IMR-90 (cell line): ENCODE data around the gene MZF1. TPM values are rescaled to one million over a fixed set of nuclear protein-coding genes. Genes with fewer than 3 reads are reported as not detected.

ENCODE experiments used
- ATAC-seq: fragments of 200-7000 bp; cut with Tn5 transposase; 2 replicates; pipeline ENCODE4 v1.9.1; 2020; ENCODE audit warnings: low read depth, mild to moderate bottlenecking, moderate library complexity
- BruUV-seq: library from RNA; stranded (reverse); fragments of 400-500 nt; replicated peaks from 2 replicates; lab custom pipeline; 2021; lab: Mats Ljungman, UMichigan
- CTCF ChIA-PET: fragments of 300-600 bp; formaldehyde crosslinking; extraction: SDS; loops from one replicate; lab custom pipeline; 2021; ENCODE audit warnings: antibody characterized with exemption; lab: Yijun Ruan, JAX
- POLR2A ChIA-PET: fragments of 300-600 bp; sonication (Branson Sonifier 250); formaldehyde crosslinking; loops from one replicate; lab custom pipeline; 2022; ENCODE audit warnings: antibody characterized with exemption; ENCODE audit not compliant: unreplicated experiment; lab: Charles Lee
- DNase-seq: peaks from one replicate; pipeline ENCODE4 v3.0.0; 2013
- H2AFZ ChIP-seq: replicated peaks from 2 replicates; pipeline ENCODE3; 2013; ENCODE audit warnings: low read length, mild to moderate bottlenecking; ENCODE audit not compliant: poor library complexity
- H2AK5ac ChIP-seq: 2 replicates; pipeline ENCODE4 v1.6.1; 2013; ENCODE audit warnings: low read depth, low read length, inconsistent platforms
- H2AK9ac ChIP-seq: replicated peaks from 2 replicates; pipeline ENCODE3; 2013; ENCODE audit warnings: mild to moderate bottlenecking, low read depth, low read length, moderate library complexity; ENCODE audit not compliant: poor library complexity
- H2BK120ac ChIP-seq: 2 replicates; pipeline ENCODE4 v1.6.1; 2013; ENCODE audit warnings: low read depth, low read length, inconsistent platforms
- H2BK15ac ChIP-seq: 3 replicates; pipeline ENCODE4 v1.6.1; 2013; ENCODE audit warnings: low read depth, low read length, inconsistent platforms
- H2BK20ac ChIP-seq: 2 replicates; pipeline ENCODE4 v1.6.1; 2013; ENCODE audit warnings: low read depth, mild to moderate bottlenecking, inconsistent platforms, low read length, moderate library complexity
- H2BK5ac ChIP-seq: 2 replicates; pipeline ENCODE4 v1.6.1; 2013; ENCODE audit warnings: mild to moderate bottlenecking, low read depth, low read length, inconsistent platforms; ENCODE audit not compliant: poor library complexity, severe bottlenecking
- H3K14ac ChIP-seq: replicated peaks from 2 replicates; pipeline ENCODE4 v1.6.1; 2013; ENCODE audit warnings: low read depth, low read length, inconsistent platforms
- H3K18ac ChIP-seq: 2 replicates; pipeline ENCODE4 v1.6.1; 2013; ENCODE audit warnings: low read depth, low read length, control low read depth
- H3K23ac ChIP-seq: 2 replicates; pipeline ENCODE4 v1.6.1; 2013; ENCODE audit warnings: low read depth, low read length, inconsistent platforms
- H3K27ac ChIP-seq: 2 replicates; pipeline ENCODE4 v1.5.1; 2013; ENCODE audit warnings: mild to moderate bottlenecking, control low read depth, low read length; ENCODE audit not compliant: insufficient read depth
- H3K27me3 ChIP-seq: 2 replicates; pipeline ENCODE4 v1.6.1; 2013; ENCODE audit warnings: low read length; ENCODE audit not compliant: control insufficient read depth, insufficient read depth
- H3K36me3 ChIP-seq: 2 replicates; pipeline ENCODE4 v1.6.1; 2013; ENCODE audit warnings: low read length, mixed read lengths; ENCODE audit not compliant: control insufficient read depth, insufficient read depth
- H3K4ac ChIP-seq: 2 replicates; pipeline ENCODE4 v1.6.1; 2013; ENCODE audit warnings: low read depth, low read length, inconsistent platforms
- H3K4me1 ChIP-seq: 2 replicates; pipeline ENCODE4 v1.6.1; 2013; ENCODE audit warnings: low read length, mixed read lengths; ENCODE audit not compliant: control insufficient read depth, insufficient read depth
- H3K4me2 ChIP-seq: 2 replicates; pipeline ENCODE4 v1.6.1; 2013; ENCODE audit warnings: low read depth, mild to moderate bottlenecking, control low read depth, low read length, moderate library complexity
- H3K4me3 ChIP-seq: 2 replicates; pipeline ENCODE4 v1.5.1; 2013; ENCODE audit warnings: low read depth, mild to moderate bottlenecking, control low read depth, low read length, moderate library complexity; ENCODE audit not compliant: insufficient read depth
- H3K56ac ChIP-seq: 2 replicates; pipeline ENCODE4 v1.6.1; 2013; ENCODE audit warnings: low read length, inconsistent platforms; ENCODE audit not compliant: insufficient read depth; ENCODE audit errors: extremely low read depth
- H3K79me1 ChIP-seq, 2 experiments: 2 replicates each; pipeline ENCODE4 v1.6.1; 2013; ENCODE audit warnings: low read length in 2 of 2, inconsistent platforms in 1 of 2, low read depth in 1 of 2
- H3K9ac ChIP-seq: 2 replicates; pipeline ENCODE4 v1.6.1; 2013; ENCODE audit warnings: low read depth, low read length, control low read depth
- H3K9me1 ChIP-seq: 2 replicates; pipeline ENCODE4 v1.6.1; 2013; ENCODE audit warnings: low read length, inconsistent platforms; ENCODE audit not compliant: insufficient read depth
- H3K9me3 ChIP-seq: 2 replicates; pipeline ENCODE4 v1.6.1; 2013; ENCODE audit warnings: low read length; ENCODE audit not compliant: control insufficient read depth, insufficient read depth
- H4K20me1 ChIP-seq: 2 replicates; pipeline ENCODE4 v1.6.1; 2013; ENCODE audit warnings: low read length, inconsistent platforms; ENCODE audit not compliant: insufficient read depth
- H4K5ac ChIP-seq: 2 replicates; pipeline ENCODE4 v1.6.1; 2013; ENCODE audit warnings: mild to moderate bottlenecking, low read depth, low read length, control low read depth
- H4K8ac ChIP-seq, 2 experiments: 2 replicates each; pipeline ENCODE4 v1.6.1; 2013; ENCODE audit warnings: low read depth in 2 of 2, low read length in 2 of 2, control low read depth in 1 of 2, inconsistent platforms in 1 of 2
- H4K91ac ChIP-seq: 2 replicates; pipeline ENCODE4 v1.6.1; 2013; ENCODE audit warnings: low read depth, low read length, inconsistent platforms; ENCODE audit not compliant: insufficient read depth
- BHLHE40 ChIP-seq: fragments of 150-350 bp; IDR thresholded peaks from 2 replicates; pipeline ENCODE4 v1.6.1; 2016; ENCODE audit warnings: mild to moderate bottlenecking, low read depth, low read length
- CEBPB ChIP-seq: IDR thresholded peaks from 2 replicates; pipeline ENCODE4 v1.6.1; 2012; ENCODE audit warnings: low read depth, low read length, improper control_type of control experiment
- FOS ChIP-seq: fragments of 150-350 bp; IDR thresholded peaks from 2 replicates; pipeline ENCODE4 v1.6.1; 2016; ENCODE audit warnings: low read depth, low read length
- MAFK ChIP-seq: IDR thresholded peaks from 2 replicates; pipeline ENCODE4 v1.6.1; 2012; ENCODE audit warnings: low read depth, low read length, improper control_type of control experiment
- MAZ ChIP-seq: IDR thresholded peaks from 2 replicates; pipeline ENCODE4 v1.6.1; 2012; ENCODE audit warnings: low read depth, mild to moderate bottlenecking, low read length, improper control_type of control experiment, moderate library complexity, borderline replicate concordance
- MXI1 ChIP-seq: IDR thresholded peaks from 2 replicates; pipeline ENCODE4 v1.6.1; 2012; ENCODE audit warnings: low read depth, mild to moderate bottlenecking, low read length, moderate library complexity, borderline replicate concordance
- NFE2L2 ChIP-seq: fragments of 150-350 bp; IDR thresholded peaks from 2 replicates; pipeline ENCODE4 v1.6.1; 2016; ENCODE audit warnings: low read depth, mild to moderate bottlenecking, low read length
- POLR2A ChIP-seq: IDR thresholded peaks from 2 replicates; pipeline ENCODE4 v1.6.1; 2012; ENCODE audit warnings: mild to moderate bottlenecking, low read depth, low read length
- RAD21 ChIP-seq: IDR thresholded peaks from 2 replicates; pipeline ENCODE4 v1.6.1; 2012; ENCODE audit warnings: low read length, improper control_type of control experiment
- RCOR1 ChIP-seq: IDR thresholded peaks from 2 replicates; pipeline ENCODE4 v1.6.1; 2012; ENCODE audit warnings: mild to moderate bottlenecking, low read length, improper control_type of control experiment; ENCODE audit not compliant: insufficient replicate concordance
- RFX5 ChIP-seq: IDR thresholded peaks from 2 replicates; pipeline ENCODE4 v1.8.0; 2012; ENCODE audit warnings: low read depth, mild to moderate bottlenecking, low read length, moderate library complexity
- SMC3 ChIP-seq: fragments of 150-350 bp; IDR thresholded peaks from 2 replicates; pipeline ENCODE4 v1.6.1; 2016; ENCODE audit warnings: low read depth, mild to moderate bottlenecking, antibody characterized with exemption, low read length, moderate library complexity
- WGBS, 2 experiments: methylation state at CpG; one replicate each; pipeline versions ENCODE4 v1.1.5 to v1.1.7; 2013; ENCODE audit warnings: missing lambda C conversion rate in 2 of 2; ENCODE audit not compliant: insufficient read length in 1 of 2; ENCODE audit errors: extremely low coverage in 2 of 2; 5-methylcytosine and 5-hydroxymethylcytosine counted together
- dilution Hi-C: fragments of 300-500 bp; cut with HindIII; formaldehyde crosslinking; loops from one replicate; pipeline ENCODE4 v1.14.3; 2018; ENCODE audit warnings: low sequenced_read_pairs; ENCODE audit not compliant: unreplicated experiment
- in situ Hi-C: fragments of 300-500 bp; cut with MboI; formaldehyde crosslinking; loops from 3 replicates; pipeline ENCODE4 v1.14.3; 2019; ENCODE audit warnings: low sequenced_read_pairs, inconsistent platforms, mixed read lengths
- intact Hi-C: fragments of 100-400 bp; cut with micrococcal nuclease; formaldehyde crosslinking; loops from 2 replicates; pipeline ENCODE4 v1.10.0; 2022
- polyA plus RNA-seq, 3 experiments: library from polyadenylated mRNA; depleted of rRNA; stranded (reverse); fragments of >200 nt; gene quantifications; 2 replicates each; pipeline ENCODE4 v1.2.3, GENCODE V29; 2012; ENCODE audit warnings: low replicate concordance in 1 of 3
- total RNA-seq: library from RNA; depleted of rRNA; stranded (reverse); fragments of >200 nt; gene quantifications from 2 replicates; pipeline ENCODE4 v1.2.3, GENCODE V29; 2012
- TF ChIP-seq, protein P1 (sequence below): conservative IDR thresholded peaks from 2 replicates; pipeline ENCODE4 v1.5.1; 2012; ENCODE audit warnings: mild to moderate bottlenecking, low read depth, low read length, improper control_type of control experiment
- TF ChIP-seq, protein P2 (sequence below): fragments of 150-350 bp; IDR thresholded peaks from 2 replicates; pipeline ENCODE4 v1.6.1; 2017; ENCODE audit warnings: mild to moderate bottlenecking, antibody characterized with exemption, low read length, low read depth
- TF ChIP-seq, protein P3 (sequence below): fragments of 150-350 bp; IDR thresholded peaks from 2 replicates; pipeline ENCODE4 v1.6.1; 2016; ENCODE audit warnings: low read depth, mild to moderate bottlenecking, low read length, moderate library complexity, borderline replicate concordance

The MZF1 gene
- total and polyA plus RNA-seq, 2 of the 4 experiments (the other 2 are of a cell fraction) = 3.4 to 15.0 TPM

DNA sequence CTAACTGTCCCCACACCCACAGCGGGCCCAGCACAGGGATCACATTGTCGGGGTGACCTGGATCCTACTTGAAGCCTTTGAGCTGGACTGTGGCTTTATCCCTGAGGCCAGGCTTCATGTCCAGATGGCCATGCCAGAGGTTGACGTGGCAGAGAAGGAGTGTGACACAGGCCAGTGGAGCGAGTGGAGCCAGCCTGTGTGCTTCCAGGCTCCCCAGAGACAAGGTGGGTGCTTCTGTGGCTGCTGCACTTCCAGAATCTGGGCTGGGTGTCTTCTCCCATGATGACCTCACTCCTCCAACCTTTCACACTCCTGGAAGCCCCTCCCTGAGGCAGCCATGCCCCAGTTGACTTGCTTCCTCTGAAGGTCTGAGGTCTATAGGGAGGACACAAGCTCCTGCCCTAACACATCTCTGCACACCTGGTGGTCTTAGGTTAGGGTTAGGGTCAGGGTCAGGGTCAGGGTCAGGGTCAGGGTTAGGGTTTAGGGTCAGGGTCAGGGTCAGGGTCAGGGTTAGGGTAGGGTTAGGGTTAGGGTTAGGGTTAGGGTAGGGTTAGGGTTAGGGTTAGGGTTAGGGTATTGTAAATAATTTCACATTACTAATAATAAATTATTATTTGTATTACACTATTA is 13.1 kb upstream of the MZF1 start:
- Histone ChIP-seq H2AFZ (no peak overlapping the region), H3K9me3 (no peaks in the 10 kb centered on the region), H2AK5ac (peak overlapping the region; percentile 95), H4K8ac (peak overlapping the region in 1 of 2 experiments; percentile 23; a peak in 1 of 4 replicates), H3K79me1 (peaks cover 12 to 51% of the 10 kb centered on the region in 2 experiments), H3K4me3 (no peak overlapping the region), H3K27me3 (no peaks in the 10 kb centered on the region), H3K9me1 (peaks cover 26% of the 10 kb centered on the region), H2BK120ac (peak overlapping the region; percentile 71), H4K5ac (peak overlapping the region; percentile 9; the same call in 1 of the 2 replicates), H3K23ac (peak overlapping the region; percentile 67; the same call in 1 of the 2 replicates), H3K27ac (peak overlapping the region; percentile 77), H4K91ac (peak overlapping the region; percentile 73), H3K4me2 (peak overlapping the region; percentile 15; the same call in 1 of the 2 replicates), H3K36me3 (peaks cover 13% of the 10 kb centered on the region), H2BK5ac (peak overlapping the region; percentile 88), H3K18ac (peak overlapping the region; percentile 28), H3K56ac (peak overlapping the region; percentile 19; the same call in 1 of the 2 replicates), H2BK20ac (peak overlapping the region; percentile 74), H3K4ac (peak overlapping the region; percentile 71), H4K20me1 (peaks cover 16% of the 10 kb centered on the region), H3K14ac (peak overlapping the region; percentile 47), H2AK9ac (peak overlapping the region; percentile 65), H2BK15ac (peak overlapping the region; percentile 43; the same call in 2 of the 3 replicates), H3K4me1 (peaks cover 19% of the 10 kb centered on the region), H3K9ac (no peak overlapping the region)
- CTCF ChIA-PET = no interaction called here
- ATAC-seq (peak; percentile 60), DNase-seq (no peak)
- BruUV-seq = no TSS peak
- intact Hi-C loops = no loop called here
- in situ Hi-C loops = no loop called here
- POLR2A ChIA-PET = no interaction called here
- no CpG with 5 or more reads among the region's 4 CpGs for WGBS, 2 experiments
- dilution Hi-C loops = no loop called here
- TF ChIP-seq RAD21 (no peak), SMC3 (no peak), CEBPB (no peak), MAZ (no peak), MAFK (no peak), RFX5 (no peak), NFE2L2 (no peak), BHLHE40 (no peak), POLR2A (no peak), MXI1 (no peak), FOS (no peak), RCOR1 (no peak)
- TF ChIP-seq, protein P1, sequence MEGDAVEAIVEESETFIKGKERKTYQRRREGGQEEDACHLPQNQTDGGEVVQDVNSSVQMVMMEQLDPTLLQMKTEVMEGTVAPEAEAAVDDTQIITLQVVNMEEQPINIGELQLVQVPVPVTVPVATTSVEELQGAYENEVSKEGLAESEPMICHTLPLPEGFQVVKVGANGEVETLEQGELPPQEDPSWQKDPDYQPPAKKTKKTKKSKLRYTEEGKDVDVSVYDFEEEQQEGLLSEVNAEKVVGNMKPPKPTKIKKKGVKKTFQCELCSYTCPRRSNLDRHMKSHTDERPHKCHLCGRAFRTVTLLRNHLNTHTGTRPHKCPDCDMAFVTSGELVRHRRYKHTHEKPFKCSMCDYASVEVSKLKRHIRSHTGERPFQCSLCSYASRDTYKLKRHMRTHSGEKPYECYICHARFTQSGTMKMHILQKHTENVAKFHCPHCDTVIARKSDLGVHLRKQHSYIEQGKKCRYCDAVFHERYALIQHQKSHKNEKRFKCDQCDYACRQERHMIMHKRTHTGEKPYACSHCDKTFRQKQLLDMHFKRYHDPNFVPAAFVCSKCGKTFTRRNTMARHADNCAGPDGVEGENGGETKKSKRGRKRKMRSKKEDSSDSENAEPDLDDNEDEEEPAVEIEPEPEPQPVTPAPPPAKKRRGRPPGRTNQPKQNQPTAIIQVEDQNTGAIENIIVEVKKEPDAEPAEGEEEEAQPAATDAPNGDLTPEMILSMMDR = no peak
- TF ChIP-seq, protein P2, sequence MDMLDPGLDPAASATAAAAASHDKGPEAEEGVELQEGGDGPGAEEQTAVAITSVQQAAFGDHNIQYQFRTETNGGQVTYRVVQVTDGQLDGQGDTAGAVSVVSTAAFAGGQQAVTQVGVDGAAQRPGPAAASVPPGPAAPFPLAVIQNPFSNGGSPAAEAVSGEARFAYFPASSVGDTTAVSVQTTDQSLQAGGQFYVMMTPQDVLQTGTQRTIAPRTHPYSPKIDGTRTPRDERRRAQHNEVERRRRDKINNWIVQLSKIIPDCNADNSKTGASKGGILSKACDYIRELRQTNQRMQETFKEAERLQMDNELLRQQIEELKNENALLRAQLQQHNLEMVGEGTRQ = no peak
- TF ChIP-seq, protein P3, sequence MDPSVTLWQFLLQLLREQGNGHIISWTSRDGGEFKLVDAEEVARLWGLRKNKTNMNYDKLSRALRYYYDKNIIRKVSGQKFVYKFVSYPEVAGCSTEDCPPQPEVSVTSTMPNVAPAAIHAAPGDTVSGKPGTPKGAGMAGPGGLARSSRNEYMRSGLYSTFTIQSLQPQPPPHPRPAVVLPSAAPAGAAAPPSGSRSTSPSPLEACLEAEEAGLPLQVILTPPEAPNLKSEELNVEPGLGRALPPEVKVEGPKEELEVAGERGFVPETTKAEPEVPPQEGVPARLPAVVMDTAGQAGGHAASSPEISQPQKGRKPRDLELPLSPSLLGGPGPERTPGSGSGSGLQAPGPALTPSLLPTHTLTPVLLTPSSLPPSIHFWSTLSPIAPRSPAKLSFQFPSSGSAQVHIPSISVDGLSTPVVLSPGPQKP = no peak
